HG03175 (cell line): ENCODE measurements around the gene HHAT.
"Not testable (repeated sequence)": the region's sequence is repeated elsewhere in the genome, so short reads cannot be mapped to it uniquely, and the experiment has no call there.

Experiments
- ATAC-seq: cut with Tn5 transposase; IDR thresholded peaks from one replicate; pipeline ENCODE4 v1.9.1; 2021; ENCODE audit warnings: mild to moderate bottlenecking, moderate library complexity; ENCODE audit not compliant: unreplicated experiment

The HHAT gene

DNA sequence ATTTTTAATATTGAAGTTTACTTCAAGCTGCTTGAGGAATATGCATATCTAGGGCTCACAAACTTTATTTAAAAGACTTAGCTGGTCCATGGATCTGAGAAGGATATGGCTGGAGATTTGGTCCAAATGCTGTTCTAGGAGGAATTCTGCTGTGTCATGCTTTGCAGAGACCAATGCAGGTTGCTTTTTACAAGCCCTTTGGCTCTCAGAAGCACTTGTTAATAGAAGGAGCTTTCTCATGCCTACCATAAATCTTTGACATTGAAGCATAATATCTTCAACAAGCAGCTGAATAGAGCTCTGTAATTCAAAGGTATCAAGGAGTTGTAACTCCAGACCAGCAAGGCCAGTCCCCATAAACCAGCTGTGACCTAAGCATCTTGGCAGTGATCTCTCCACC lies 299.1 kb downstream of the HHAT start:
- ATAC-seq = no peak

DNA sequence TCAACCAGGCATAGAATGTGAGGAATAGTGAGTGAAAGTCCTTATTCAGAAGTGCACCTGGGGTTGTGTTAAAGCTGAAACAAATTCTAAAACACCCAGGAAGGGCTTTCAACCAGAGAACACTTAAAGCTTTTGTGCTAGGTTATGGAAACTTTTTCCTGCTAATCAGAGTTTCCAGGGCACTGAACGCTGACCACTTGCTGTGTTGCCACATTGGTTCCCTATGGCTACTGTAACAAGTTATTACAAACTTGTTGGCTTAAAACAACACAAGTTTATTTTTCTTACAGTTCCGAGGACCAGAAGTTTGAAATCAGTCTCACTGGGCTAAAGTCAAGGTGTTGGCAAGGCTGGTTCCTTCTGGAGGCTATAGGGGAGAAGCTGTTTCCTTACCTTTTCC lies 300.6 kb downstream of the HHAT start:
- no peak for ATAC-seq

DNA sequence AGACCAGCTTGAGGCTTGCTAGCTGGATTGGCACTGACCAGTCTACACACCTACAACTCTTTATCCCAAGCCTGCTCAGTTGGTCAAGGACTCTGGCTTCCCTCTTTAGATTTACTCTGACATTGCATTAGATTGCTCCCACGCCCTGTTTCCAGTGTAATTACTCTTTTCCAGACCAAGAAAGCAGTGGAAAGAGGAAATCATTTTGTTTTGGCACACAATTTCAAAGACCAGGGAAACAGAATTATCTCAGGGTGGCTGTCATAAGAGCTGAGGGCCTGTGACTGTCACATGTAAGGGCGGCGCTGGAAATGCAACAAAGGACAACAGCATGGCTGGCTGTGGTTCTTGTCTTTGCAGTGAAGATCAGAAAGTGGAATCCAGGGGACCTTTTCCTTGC lies 302.7 kb downstream of the HHAT start:
- ATAC-seq = no peak

DNA sequence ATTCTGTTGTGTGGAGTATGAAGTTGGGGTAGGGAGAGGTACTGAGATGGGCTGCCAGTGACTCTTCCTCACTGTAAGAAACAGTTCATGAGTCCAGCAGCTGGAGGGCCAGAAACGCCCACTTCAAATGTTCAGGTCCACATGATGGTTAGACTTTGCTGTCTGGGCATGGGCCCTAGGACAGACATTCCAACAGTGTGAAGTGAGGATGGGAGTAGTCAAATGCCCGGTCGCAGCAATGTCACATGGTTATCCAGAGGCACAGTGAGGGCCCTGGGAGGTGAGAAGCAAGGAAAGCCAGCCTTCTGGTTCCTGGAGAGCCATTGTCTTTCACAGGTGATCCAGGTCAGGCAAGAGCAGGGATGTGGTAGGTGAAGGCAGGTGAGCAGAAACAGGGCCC lies 304.4 kb downstream of the HHAT start:
- no peak for ATAC-seq

DNA sequence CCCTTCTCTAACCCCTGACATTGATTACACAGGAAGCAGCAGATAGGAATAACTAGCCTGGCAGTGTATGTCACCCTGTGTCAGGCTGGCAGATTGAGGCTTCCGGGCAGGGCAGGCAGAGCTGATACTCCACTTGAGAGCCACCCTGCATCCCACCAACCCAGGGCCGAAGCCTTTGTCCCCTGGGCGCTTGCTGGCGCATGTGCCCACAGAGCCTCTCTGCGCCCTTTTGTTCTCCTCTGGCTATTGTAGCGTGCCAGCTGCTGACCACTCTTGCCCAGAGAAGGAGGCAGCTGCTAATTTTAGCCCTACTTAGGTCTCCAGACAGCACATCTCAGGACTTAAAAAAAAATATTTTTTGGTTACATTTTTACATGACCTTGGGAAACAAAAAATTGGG lies 304.9 kb downstream of the HHAT start:
- ATAC-seq = no peak

DNA sequence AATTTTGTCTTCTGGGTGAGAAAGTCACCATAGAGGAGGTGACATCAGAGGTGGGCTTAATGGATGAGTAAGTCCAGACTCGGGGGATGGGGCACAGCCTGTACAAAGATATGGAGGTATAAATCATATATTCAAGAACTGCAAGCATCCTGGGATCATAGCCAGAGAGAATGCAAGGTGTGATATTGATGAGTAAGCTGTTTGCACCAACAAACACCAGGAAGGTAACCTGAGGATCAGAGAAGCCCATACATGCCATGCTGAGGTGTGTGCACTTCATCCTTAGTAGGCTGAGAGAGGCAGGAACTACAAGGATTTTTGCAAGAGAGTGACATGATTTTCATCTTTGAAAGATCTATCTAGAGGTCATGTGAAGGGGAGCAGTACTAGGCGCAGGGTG lies 306.4 kb downstream of the HHAT start:
- no peak for ATAC-seq

DNA sequence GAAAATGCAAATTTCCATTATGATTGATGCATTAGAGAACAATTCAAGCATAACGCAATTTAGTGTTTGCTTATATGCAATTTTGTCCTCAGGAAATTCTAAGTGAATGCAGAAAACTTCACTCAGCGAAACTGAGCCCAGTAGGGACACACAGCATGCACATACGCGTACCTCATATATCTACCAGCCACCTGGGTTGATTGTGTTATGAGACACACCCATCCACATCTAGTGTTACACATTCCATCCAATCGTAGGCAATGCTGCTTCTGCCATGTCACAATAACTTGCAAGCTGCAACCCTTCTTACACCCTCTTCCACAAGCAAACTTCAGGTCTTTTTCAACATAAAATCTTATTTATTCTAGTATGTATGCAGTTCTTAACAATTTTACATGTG lies 312.9 kb downstream of the HHAT start:
- no peak for ATAC-seq

DNA sequence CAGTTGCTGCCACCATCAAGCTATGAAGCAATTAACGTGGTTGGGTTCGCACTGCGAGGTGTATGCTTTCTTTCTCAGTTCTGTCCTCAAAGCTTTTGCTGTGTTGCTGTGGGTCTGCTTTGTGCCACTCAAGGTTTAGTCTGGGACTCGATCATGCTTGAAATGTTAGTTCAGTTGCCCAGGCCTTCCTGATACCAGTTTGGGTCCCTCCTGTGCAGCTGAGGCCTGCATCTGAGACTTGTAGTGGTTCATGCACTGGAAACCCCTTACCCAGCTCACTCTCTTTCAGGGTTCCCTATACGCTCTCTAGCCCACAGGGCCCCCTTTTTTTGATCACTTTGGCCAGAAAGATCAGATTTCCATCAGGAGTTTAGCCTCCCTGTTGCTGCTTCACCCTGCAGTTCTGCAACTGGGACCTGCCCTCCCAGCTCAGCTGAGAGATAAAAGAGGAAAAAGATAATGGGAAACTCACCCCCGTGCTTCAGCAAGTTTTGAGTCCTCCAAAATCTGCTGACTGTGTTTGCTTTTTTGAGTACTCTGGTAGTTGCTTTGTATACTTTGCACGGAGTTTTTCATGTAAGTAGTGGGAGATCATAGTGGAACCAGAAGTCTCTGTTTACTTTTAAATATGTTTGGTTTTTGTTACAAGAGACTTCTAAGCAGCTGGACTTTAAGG lies 317.0 kb downstream of the HHAT start:
- ATAC-seq = no peak

DNA sequence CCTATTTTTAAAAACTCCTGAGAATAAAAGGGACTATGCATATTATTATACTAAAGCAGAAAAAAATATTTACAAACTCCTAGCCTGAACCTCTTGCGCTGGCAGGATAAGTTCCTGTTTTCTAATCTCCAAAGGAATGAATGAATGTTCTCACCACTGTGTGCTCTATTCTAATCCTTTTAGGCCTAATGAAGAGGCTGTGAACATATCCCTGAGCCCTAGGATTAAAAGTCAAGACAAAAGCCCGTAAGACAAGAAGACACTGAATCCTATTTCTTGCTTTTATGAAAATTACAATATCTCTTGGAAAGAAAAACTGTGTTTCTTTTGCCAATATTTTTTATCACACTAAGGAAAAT lies 317.5 kb downstream of the HHAT start:
- no peak for ATAC-seq

DNA sequence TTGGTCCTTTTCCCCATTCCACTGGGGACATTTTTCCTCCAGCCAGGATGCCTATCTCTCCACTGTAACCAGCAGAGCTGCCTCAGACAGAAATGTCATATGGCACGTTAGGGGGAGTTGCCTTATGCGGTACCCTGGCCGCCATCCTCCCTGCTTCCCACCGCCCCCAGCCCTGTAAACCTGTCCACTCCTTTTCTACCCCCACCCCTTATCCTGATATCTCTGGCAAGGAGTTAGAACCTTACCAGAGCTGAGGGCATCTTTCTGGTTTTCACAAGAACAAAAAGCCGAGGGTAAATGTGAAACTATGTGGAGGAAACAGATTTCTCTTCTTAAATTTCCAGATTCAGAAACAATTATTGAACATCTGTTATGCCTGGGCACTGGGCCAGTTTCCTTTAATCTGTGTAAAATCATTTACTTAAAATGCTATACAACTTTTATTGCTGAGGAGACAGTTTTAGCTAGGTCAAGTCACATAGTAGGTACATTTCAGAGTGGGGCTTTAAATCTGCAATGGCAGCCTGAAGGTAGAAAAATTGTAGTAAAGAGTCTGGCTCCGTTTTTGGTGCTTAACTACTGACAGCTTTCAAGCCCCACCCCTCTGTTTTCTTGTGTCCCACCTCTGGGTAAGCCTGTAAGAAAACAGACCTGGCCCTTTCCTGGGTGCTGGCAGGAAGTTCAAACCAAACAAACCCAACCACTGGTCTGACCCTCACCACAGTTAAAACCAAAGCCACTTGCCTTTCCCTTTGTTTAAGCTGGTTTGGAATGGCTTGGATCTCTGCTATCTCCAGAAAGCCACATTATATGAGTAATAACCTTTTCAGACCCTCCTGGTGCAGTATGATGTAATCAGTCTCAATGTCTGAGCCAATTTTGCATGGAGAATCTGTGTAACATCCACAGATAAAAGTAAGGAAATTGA lies 319.0 kb downstream of the HHAT start:
- ATAC-seq = no peak

DNA sequence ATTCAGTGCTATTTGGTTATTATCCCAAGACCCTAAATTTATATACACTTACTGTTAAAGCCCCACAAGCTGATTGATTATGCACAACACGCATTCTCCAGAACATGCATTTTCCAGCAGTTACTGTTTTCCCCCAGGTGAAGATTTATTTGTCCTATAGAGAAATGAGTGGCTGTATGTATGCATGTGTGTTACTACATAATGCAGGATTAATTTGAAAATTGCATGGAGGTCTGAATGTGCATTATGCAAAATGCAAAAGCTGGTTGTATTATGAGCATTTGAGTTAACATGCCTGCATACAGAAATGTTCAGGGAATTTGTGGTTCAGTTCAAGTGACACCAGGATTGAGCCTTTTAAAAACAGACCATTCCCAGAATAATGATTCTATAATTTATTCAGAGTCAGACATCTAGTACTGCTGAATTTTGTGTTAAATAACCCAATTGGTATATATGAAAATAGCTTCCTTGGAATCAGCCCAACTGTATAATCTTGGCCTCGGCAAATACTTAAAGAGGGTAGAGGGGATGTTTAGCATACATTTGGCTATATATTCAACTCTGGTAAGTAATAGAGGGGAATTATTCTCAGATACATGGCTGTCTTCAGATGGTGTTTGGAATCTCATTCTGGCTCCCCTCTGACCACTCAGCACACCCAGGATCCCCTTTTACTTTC lies 320.0 kb downstream of the HHAT start:
- no peak for ATAC-seq

DNA sequence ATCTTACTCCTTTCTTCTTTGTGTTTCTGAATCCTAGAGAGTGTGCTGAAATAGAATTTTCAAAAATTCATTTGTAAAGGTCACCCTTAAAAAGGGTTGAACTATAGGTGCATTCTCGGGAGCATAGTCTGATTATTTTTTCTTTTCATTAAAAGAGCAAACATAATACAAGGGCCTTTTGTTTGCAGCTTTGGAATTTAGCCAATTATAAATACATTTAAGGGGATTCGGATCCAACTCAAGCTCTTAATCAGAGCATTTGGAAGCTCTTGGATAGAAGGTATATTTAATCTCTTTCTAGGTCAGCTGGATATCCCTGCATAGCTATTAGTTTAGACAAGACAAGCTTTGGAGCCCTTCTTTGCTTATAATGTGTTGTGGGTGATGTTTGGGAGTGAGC lies 321.7 kb downstream of the HHAT start:
- no peak for ATAC-seq

DNA sequence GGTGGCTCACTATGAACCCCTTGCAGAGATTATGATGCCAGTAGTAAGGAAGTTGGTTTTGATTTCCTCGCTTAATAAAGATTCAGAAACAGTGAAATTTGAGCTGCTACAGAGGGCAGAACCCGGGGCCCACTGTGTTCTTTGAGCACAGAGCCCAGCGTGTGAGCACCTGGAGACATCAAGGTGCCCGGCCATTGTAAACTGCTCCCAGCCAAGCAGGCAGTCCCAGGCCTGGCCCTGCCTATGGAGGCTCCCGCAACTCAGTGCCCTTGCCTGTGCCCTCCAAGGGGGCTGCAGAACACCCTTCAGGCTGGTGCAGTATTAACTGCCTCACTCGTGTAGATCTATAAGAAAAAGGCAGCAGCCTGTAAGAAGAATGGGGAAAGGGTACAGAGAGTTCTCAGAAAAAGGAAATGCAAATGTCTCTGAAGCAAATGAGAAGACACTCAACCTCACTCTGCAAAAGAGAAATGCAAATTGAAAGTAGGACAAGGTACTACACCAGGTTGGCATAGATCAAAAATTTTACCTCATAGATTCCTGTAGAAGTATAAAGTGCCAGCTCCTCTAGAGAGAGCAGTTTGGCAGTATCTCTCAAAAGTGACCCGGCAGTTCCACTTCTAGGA lies 323.7 kb downstream of the HHAT start:
- no peak for ATAC-seq

DNA sequence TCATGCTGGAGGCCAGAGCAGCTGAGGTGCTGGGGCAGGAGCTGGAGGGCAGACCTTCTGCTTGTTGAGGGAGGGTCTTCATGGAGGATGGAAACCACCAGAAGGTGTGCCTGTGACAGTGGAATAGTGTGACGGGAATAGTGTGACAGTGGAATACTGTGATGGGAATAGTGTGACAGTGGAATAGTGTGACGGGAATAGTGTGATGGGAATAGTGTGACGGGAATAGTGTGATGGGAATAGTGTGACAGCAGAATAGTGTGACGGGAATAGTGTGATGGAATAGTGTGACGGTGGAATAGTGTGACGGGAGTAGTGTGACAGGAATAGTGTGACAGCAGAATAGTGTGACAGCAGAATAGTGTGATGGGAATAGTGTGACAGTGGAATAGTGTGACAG lies 325.1 kb downstream of the HHAT start:
- ATAC-seq = no peak

DNA sequence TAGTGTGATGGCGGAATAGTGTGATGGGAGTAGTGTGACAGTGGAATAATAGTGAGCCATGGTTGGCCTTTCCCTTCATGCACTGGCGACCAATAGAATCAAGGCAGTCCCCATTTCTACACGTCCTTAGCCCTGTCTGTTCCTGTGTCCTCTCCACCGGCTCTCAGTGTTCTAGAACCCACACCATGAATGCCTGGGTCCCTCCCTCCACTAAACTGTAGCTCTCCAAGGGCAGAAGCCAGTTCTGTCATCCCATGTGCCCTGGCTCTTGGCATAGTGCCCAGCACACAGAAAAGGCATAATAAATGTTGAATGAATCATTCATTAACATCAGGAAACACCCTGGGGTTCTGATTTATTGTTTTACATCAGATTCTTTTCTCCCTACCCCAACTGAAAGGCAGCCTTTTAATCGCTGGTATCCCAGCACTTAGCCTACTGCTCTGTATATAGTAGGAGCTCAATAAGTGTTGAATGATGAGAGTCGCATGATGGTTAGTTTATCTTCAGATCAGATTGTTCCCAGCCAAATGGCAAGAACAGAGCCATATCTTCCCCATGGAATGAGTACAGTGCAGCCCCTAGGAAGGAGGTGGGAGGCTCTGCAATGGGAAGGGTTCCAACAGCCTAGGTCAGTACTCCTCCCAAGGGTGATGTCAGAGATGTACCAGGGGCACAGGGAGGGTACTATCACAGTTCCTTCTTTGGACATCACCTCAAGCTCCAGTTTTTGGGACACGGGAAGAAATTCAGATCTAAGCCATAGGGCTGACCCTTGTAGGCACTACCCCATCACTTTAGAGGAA lies 325.7 kb downstream of the HHAT start:
- ATAC-seq = no peak

DNA sequence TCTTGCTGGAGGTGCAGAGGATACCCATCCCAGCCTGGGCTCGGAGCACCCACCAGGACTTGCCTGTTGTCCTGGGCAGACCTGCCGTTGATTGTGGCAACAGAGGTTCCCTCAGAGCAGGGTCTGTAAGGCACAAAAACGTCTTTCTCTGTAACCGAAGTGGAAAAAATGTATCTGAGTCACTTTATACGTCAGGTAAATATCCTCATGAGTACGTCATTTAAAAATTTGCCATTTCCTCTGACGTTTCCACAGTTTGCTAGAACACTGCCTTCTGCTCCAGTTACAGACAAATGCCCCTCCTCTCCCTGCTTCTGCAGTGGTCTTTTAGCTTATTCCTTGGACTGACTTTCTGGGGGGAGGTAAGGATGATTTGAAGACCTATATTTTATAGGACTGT lies 326.8 kb downstream of the HHAT start:
- no peak for ATAC-seq

DNA sequence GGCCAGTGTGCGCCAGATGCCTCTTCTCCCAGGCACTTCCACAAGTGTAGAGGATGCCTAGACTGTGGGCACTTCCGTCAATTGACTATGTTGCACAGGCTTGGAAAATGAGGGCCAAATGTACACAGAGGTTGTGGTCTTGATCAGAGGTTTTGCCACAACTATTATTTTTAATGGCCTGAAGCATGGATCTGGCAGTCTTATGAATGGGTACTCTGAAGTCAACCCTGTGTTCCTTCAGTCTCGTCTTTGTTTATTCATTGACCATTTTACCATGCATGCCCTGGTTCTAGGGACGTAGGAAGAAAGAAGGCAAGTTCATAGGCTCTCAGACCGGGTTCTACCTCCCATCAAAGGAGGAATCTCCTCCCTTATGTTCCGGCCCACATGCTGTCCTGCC lies 329.1 kb downstream of the HHAT start:
- ATAC-seq = no peak

DNA sequence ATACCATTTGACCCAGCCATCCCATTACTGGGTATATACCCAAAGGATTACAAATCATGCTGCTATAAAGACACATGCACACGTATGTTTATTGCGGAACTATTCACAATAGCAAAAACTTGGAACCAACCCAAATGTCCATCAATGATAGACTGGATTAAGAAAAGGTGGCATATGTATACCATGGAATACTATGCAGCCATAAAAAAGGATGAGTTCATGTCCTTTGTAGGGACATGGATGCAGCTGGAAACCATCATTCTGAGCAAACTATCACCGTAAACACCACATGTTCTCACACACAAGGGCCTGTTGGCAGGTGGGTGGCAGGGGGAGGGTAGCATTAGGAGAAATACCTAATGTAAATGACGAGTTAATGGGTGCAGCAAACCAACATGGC lies 332.8 kb downstream of the HHAT start:
- not testable (repeated sequence) for ATAC-seq

DNA sequence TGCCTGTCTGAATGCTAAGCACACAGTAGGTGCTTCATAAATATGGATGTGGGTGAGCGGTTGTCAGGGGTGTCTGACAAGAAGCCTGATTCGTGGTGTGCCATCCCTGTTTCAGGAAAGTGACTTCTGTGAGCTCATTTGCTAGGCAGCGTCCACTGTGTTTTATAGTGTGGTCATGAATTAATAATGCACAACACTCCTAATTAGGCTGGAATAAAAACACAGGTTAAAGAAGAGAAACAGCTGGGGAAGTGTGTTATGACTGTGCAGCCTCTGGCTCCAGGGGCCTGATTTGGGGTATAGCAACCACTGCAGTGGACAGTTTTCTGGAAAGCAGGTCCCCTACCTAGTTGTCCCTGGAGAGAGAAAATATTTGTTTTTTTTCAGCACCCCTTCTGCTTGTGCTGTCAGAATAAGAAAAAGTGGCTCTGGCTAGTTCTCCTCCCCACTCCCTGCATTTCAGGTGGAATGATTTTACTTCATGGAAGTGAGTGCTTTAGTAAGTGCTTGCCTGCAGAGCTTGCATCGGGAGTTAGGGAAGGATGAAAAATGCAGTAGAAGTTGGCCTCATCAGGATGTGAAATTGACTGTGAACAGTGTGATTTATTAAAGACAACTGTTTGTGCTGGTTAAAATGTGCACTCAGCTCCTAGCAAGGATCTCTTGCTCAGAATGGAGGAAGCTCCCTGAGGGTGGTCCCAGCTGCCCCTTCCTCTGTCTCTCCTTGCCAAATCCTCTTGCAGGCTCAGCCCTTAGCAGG lies 333.8 kb downstream of the HHAT start:
- no peak for ATAC-seq
